ENCODE results near the gene FAM83C.

Gene FAM83C

DNA sequence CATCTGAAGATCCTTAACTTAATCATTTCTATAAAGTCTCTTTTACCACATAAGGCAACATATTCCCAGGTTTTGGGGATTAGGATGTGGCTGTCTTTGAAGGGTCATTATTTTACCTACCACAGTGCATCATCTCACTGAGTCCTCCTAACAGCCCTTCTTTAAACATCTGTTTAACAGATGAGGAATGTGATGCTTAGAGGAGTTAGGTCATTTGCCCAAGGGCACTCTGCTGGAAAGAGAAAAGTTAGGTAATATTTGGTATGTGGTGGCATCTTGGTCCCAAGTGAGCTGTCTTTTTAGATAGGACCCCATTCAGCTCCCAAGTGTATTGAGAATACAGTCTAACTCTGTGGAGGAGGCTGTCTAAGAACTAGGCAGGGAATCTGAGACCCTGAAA is 54.7 kb downstream of the FAM83C start:
- in situ Hi-C loops (cut with MboI; ENCODE audit: low pct_unique_long_range_greater_than_20kb, low sequenced_read_pairs, unreplicated experiment), result no loop called here
- no peak for DNase-seq (ENCODE audit: low spot score)
- no peak for TF ChIP-seq CTCF (IDR thresholded peaks at IDR 0.05; ENCODE audit: extremely low read depth, insufficient read depth, missing control alignments)

- DNase-seq (ENCODE audit: low spot score), result no peak
- no peak for TF ChIP-seq CTCF (IDR thresholded peaks at IDR 0.05; ENCODE audit: extremely low read depth, insufficient read depth, missing control alignments)
- in situ Hi-C loops (cut with MboI; ENCODE audit: low pct_unique_long_range_greater_than_20kb, low sequenced_read_pairs, unreplicated experiment), result no loop called here
Measured at GRCh38 chr20:35235881-35236280, 56.3 kb downstream of the FAM83C start.

Measured in GM13977 (cell line).